Trophoblast cell (in vitro differentiated cells and primary cell): Measurements from ENCODE around the gene LRP1B.

Experiments
- DNase-seq, 2 donors: peaks; one replicate each; pipeline ENCODE4 v3.0.0-alpha.2; 2016
- H2AFZ ChIP-seq: 2 replicates; pipeline ENCODE4 v1.6.1; 2013; ENCODE audit warnings: low read length, moderate library complexity, mild to moderate bottlenecking; ENCODE audit not compliant: insufficient read depth, poor library complexity
- H2AK5ac ChIP-seq: 2 replicates; pipeline ENCODE4 v1.6.1; 2013; ENCODE audit warnings: mild to moderate bottlenecking, low read length
- H2BK120ac ChIP-seq: 2 replicates; pipeline ENCODE4 v1.6.1; 2013; ENCODE audit warnings: low read length, mild to moderate bottlenecking, moderate library complexity; ENCODE audit not compliant: insufficient read depth, poor library complexity
- H2BK12ac ChIP-seq: 2 replicates; pipeline ENCODE4 v1.6.1; 2013; ENCODE audit warnings: mild to moderate bottlenecking, low read length, moderate library complexity
- H2BK5ac ChIP-seq: 2 replicates; pipeline ENCODE4 v1.6.1; 2013; ENCODE audit warnings: low read length, low read depth, moderate library complexity, mild to moderate bottlenecking; ENCODE audit not compliant: poor library complexity
- H3K14ac ChIP-seq: 2 replicates; pipeline ENCODE4 v1.6.1; 2013; ENCODE audit warnings: mild to moderate bottlenecking, low read length
- H3K18ac ChIP-seq: 2 replicates; pipeline ENCODE4 v1.6.1; 2013; ENCODE audit warnings: mild to moderate bottlenecking, low read length
- H3K23ac ChIP-seq: 2 replicates; pipeline ENCODE4 v1.6.1; 2013; ENCODE audit warnings: low read length
- H3K27ac ChIP-seq: 2 replicates; pipeline ENCODE4 v1.5.1; 2013; ENCODE audit warnings: low read depth, mild to moderate bottlenecking, inconsistent platforms, low read length, moderate library complexity
- H3K27me3 ChIP-seq: 2 replicates; pipeline ENCODE4 v1.6.1; 2013; ENCODE audit warnings: inconsistent platforms, mild to moderate bottlenecking, low read length, moderate library complexity; ENCODE audit not compliant: insufficient read depth
- H3K36me3 ChIP-seq, 2 experiments: 1 replicate in 1 of 2; 2 replicates in 1 of 2; pipeline ENCODE4 v1.6.1; 2013; ENCODE audit warnings: low read length in 2 of 2, mild to moderate bottlenecking in 2 of 2, moderate library complexity in 1 of 2; ENCODE audit not compliant: insufficient read depth in 2 of 2, control insufficient read depth in 1 of 2
- H3K4ac ChIP-seq: 2 replicates; pipeline ENCODE4 v1.6.1; 2013; ENCODE audit warnings: low read depth, mild to moderate bottlenecking, low read length, moderate library complexity
- H3K4me1 ChIP-seq, 2 experiments: 1 replicate in 1 of 2; 2 replicates in 1 of 2; pipeline ENCODE4 v1.6.1; 2013; ENCODE audit warnings: low read length in 2 of 2, mild to moderate bottlenecking in 2 of 2, moderate library complexity in 1 of 2; ENCODE audit not compliant: insufficient read depth in 2 of 2, control insufficient read depth in 1 of 2
- H3K4me2 ChIP-seq: 2 replicates; pipeline ENCODE4 v1.6.1; 2013; ENCODE audit warnings: inconsistent platforms, mild to moderate bottlenecking, low read length, moderate library complexity
- H3K4me3 ChIP-seq: 2 replicates; pipeline ENCODE4 v1.5.1; 2013; ENCODE audit warnings: mild to moderate bottlenecking, low read depth, low read length, inconsistent platforms
- H3K79me1 ChIP-seq: one replicate; pipeline ENCODE4 v1.6.1; 2013; ENCODE audit warnings: low read length
- H3K79me2 ChIP-seq: 2 replicates; pipeline ENCODE4 v1.6.1; 2013; ENCODE audit warnings: low read length, mild to moderate bottlenecking; ENCODE audit not compliant: control insufficient read depth, insufficient read depth, poor library complexity
- H3K9ac ChIP-seq: 2 replicates; pipeline ENCODE4 v1.6.1; 2013; ENCODE audit warnings: mild to moderate bottlenecking, low read length
- H3K9me3 ChIP-seq: 2 replicates; pipeline ENCODE4 v1.6.1; 2013; ENCODE audit warnings: low read depth, mild to moderate bottlenecking, control low read depth, inconsistent platforms, low read length; ENCODE audit not compliant: insufficient read depth
- H4K12ac ChIP-seq: 2 replicates; pipeline ENCODE4 v1.6.1; 2013; ENCODE audit warnings: low read depth, mild to moderate bottlenecking, low read length, moderate library complexity
- H4K8ac ChIP-seq: 2 replicates; pipeline ENCODE4 v1.6.1; 2013; ENCODE audit warnings: low read depth, mild to moderate bottlenecking, low read length, moderate library complexity
- H4K91ac ChIP-seq: one replicate; pipeline ENCODE4 v1.6.1; 2013; ENCODE audit warnings: low read depth, mild to moderate bottlenecking, low read length, moderate library complexity
- WGBS: extraction: QIAGEN DNeasy Blood & Tissue Kit; methylation state at CpG from one replicate; pipeline ENCODE4 v1.1.7; 2013; ENCODE audit warnings: missing lambda C conversion rate; ENCODE audit not compliant: insufficient read length, insufficient coverage; ENCODE audit errors: extremely low coverage; 5-methylcytosine and 5-hydroxymethylcytosine counted together

Gene LRP1B

GRCh38 chr2:141280037-141280436 is 850.8 kb downstream of the LRP1B start:
- WGBS, result no CpG with 5 or more reads among the region's 4 CpGs
- Histone ChIP-seq H3K4me1 (no peaks in the 10 kb centered on the region), H4K8ac (no peak overlapping the region)

GRCh38 chr2:141271346-141271745 is 859.5 kb downstream of the LRP1B start:
- no peaks in the 10 kb centered on the region for H3K79me1 ChIP-seq
- H2BK12ac ChIP-seq, result no peak overlapping the region
- H4K8ac ChIP-seq, result no peak overlapping the region
- no peak overlapping the region for H3K23ac ChIP-seq
- WGBS, result no CpG with 5 or more reads among the region's 2 CpGs
- DNase-seq, result no peak
- no peak overlapping the region for H3K4me2 ChIP-seq
- no peaks in the 10 kb centered on the region for H3K27me3 ChIP-seq
- no peak overlapping the region for H3K14ac ChIP-seq
- no peak overlapping the region for H2AFZ ChIP-seq
- H2BK5ac ChIP-seq, result no peak overlapping the region
- H3K4ac ChIP-seq, result no peak overlapping the region
- no peak overlapping the region for H3K18ac ChIP-seq
- no peak overlapping the region for H3K9ac ChIP-seq
- no peaks in the 10 kb centered on the region for H3K4me1 ChIP-seq
- H2BK120ac ChIP-seq, result no peak overlapping the region
- H4K91ac ChIP-seq, result no peak overlapping the region
- H3K4me3 ChIP-seq, result no peak overlapping the region
- no peaks in the 10 kb centered on the region for H3K9me3 ChIP-seq
- no peak overlapping the region for H2AK5ac ChIP-seq
- H3K79me2 ChIP-seq, result no peaks in the 10 kb centered on the region
- no peak overlapping the region for H4K12ac ChIP-seq
- H3K36me3 ChIP-seq, result no peaks in the 10 kb centered on the region
- H3K27ac ChIP-seq, result no peak overlapping the region

More at GRCh38 chr2:141280037-141280436, 850.8 kb downstream of the LRP1B start:
- Histone ChIP-seq H3K14ac (no peak overlapping the region), H3K4ac (no peak overlapping the region), H3K23ac (no peak overlapping the region), H3K4me3 (no peak overlapping the region), H3K36me3 (no peaks in the 10 kb centered on the region), H4K91ac (no peak overlapping the region), H2AK5ac (no peak overlapping the region), H2BK120ac (no peak overlapping the region), H4K12ac (no peak overlapping the region), H3K79me2 (no peaks in the 10 kb centered on the region), H3K27me3 (no peaks in the 10 kb centered on the region), H3K79me1 (no peaks in the 10 kb centered on the region), H2AFZ (no peak overlapping the region), H3K9me3 (no peaks in the 10 kb centered on the region), H2BK5ac (no peak overlapping the region), H3K9ac (no peak overlapping the region), H2BK12ac (no peak overlapping the region), H3K4me2 (no peak overlapping the region), H3K18ac (no peak overlapping the region), H3K27ac (no peak overlapping the region)
- DNase-seq, result peak in 1 of 2 donors; percentile 5

- Histone ChIP-seq H4K91ac (no peak overlapping the region), H4K12ac (no peak overlapping the region), H3K14ac (no peak overlapping the region), H3K23ac (no peak overlapping the region), H3K4ac (no peak overlapping the region), H2AK5ac (no peak overlapping the region), H3K79me1 (no peaks in the 10 kb centered on the region), H2AFZ (no peak overlapping the region), H3K9me3 (no peaks in the 10 kb centered on the region), H3K27me3 (no peaks in the 10 kb centered on the region), H2BK120ac (no peak overlapping the region), H3K36me3 (no peaks in the 10 kb centered on the region), H2BK12ac (peak overlapping the region; percentile 22), H3K27ac (no peak overlapping the region), H3K4me3 (no peak overlapping the region), H4K8ac (no peak overlapping the region), H3K4me1 (no peaks in the 10 kb centered on the region), H3K79me2 (no peaks in the 10 kb centered on the region), H3K4me2 (no peak overlapping the region), H3K9ac (no peak overlapping the region), H2BK5ac (no peak overlapping the region), H3K18ac (no peak overlapping the region)
- no CpG with 5 or more reads among the region's 10 CpGs for WGBS
- no peak for DNase-seq
These were observed 866.0 kb downstream of the LRP1B start for GRCh38 chr2:141264848-141265247.

GRCh38 chr2:141260911-141261310 is 869.9 kb downstream of the LRP1B start:
- Histone ChIP-seq H3K79me1 (no peaks in the 10 kb centered on the region), H3K4me2 (no peak overlapping the region), H3K79me2 (no peaks in the 10 kb centered on the region), H3K4me1 (no peaks in the 10 kb centered on the region), H2BK120ac (no peak overlapping the region), H3K4ac (no peak overlapping the region), H3K14ac (no peak overlapping the region), H3K27ac (no peak overlapping the region), H3K27me3 (no peaks in the 10 kb centered on the region), H3K4me3 (no peak overlapping the region), H3K9ac (no peak overlapping the region), H3K23ac (no peak overlapping the region), H3K18ac (no peak overlapping the region), H4K12ac (no peak overlapping the region), H4K91ac (no peak overlapping the region), H3K9me3 (no peaks in the 10 kb centered on the region), H3K36me3 (no peaks in the 10 kb centered on the region), H2AFZ (no peak overlapping the region), H2BK12ac (no peak overlapping the region), H2BK5ac (no peak overlapping the region), H4K8ac (no peak overlapping the region), H2AK5ac (no peak overlapping the region)
- no peak for DNase-seq
- no CpG with 5 or more reads among the region's 1 CpG for WGBS
